ENCODE results near the gene RBM4B. TPM values are rescaled to one million over a fixed set of nuclear protein-coding genes. Genes with fewer than 3 reads are reported as not detected.

The RBM4B gene
- total and polyA plus RNA-seq, 2 of the 13 experiments (the other 11 are each of a cell fraction or from before 2014, with no cell fraction given), result 25.8 to 32.4 TPM

DNA sequence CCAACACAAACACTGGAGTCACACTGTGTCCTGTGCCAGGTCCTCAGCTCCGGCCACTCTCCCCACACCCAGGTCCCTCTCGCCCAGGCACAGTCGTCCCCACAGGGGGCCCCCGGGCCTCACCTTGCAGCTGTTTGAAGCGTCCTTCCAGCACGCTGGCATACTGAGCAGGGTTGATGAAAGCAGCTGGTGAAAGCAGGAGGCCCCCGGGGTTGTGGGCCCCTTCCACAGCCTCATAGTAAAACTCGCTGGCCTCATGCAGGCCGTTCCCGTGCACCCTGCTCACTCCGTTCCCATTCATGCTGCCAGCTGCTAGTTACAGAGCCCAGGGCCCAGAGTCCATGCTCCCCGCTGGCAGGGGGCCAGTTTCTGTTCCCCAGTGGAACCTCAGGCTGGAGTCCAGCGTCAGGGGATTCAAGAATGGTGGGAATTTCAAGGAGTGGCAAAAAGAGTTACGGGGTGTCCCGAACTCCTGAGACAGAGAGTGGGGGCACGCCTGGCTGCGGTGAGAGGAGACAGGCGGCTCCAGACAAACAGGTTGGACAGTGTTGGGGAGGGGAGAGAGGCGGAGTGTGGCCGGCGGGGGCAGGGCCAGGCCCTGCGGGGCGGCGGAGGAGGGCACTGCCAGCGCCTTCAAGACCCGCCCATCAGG, 40.8 kb upstream of the RBM4B start (continued):
- TF ChIP-seq, protein P1, sequence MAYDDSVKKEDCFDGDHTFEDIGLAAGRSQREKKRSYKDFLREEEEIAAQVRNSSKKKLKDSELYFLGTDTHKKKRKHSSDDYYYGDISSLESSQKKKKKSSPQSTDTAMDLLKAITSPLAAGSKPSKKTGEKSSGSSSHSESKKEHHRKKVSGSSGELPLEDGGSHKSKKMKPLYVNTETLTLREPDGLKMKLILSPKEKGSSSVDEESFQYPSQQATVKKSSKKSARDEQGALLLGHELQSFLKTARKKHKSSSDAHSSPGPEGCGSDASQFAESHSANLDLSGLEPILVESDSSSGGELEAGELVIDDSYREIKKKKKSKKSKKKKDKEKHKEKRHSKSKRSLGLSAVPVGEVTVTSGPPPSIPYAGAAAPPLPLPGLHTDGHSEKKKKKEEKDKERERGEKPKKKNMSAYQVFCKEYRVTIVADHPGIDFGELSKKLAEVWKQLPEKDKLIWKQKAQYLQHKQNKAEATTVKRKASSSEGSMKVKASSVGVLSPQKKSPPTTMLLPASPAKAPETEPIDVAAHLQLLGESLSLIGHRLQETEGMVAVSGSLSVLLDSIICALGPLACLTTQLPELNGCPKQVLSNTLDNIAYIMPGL (CRISPR knock-in tag; IDR thresholded peaks at IDR 0.05; ENCODE audit: borderline replicate concordance in 1 of 2, low read depth in 1 of 2), result peak; percentile 34 to 76; a peak in 2 of 4 replicates
- TF ChIP-seq MYNN (CRISPR knock-in tag; IDR thresholded peaks at IDR 0.05; ENCODE audit: low read depth) (no peak), SMARCE1 (IDR thresholded peaks at IDR 0.05; ENCODE audit: borderline replicate concordance) (no peak), SP2 (CRISPR knock-in tag; IDR thresholded peaks at IDR 0.05) (no peak), CENPX (CRISPR knock-in tag; IDR thresholded peaks at IDR 0.05) (no peak), SRF (IDR thresholded peaks at IDR 0.05; ENCODE audit: low read depth, low read length) (no peak), GATAD2A (CRISPR knock-in tag; IDR thresholded peaks at IDR 0.05) (peak; percentile 59), DPF2 (CRISPR knock-in tag; IDR thresholded peaks at IDR 0.05; ENCODE audit: borderline replicate concordance, low read depth) (no peak), HOXA3 (CRISPR knock-in tag; IDR thresholded peaks at IDR 0.05) (0 out of 2 replicates have a peak, but pooled peaks have one; percentile 16), MZF1 (CRISPR knock-in tag; IDR thresholded peaks at IDR 0.05; ENCODE audit: borderline replicate concordance) (peak; percentile 99), KDM5B (CRISPR knock-in tag; IDR thresholded peaks at IDR 0.05; ENCODE audit: borderline replicate concordance) (peak; percentile 28; the same call in 1 of the 2 replicates), TBX3 (IDR thresholded peaks at IDR 0.05; ENCODE audit: borderline replicate concordance) (no peak), FOXP1 (IDR thresholded peaks at IDR 0.05) (no peak), FOXP1 (CRISPR knock-in tag; IDR thresholded peaks at IDR 0.05) (no peak), TBP (CRISPR knock-in tag; IDR thresholded peaks at IDR 0.05) (no peak), SRSF1 (optimal IDR thresholded peaks at IDR 0.05; ENCODE audit: low read depth, low read length) (peak; percentile 50), ZNF501 (CRISPR knock-in tag; IDR thresholded peaks at IDR 0.05) (peak; percentile 65; the same call in 1 of the 2 replicates), ZNF143 (CRISPR knock-in tag; IDR thresholded peaks at IDR 0.05) (no peak)
- TF ChIP-seq, protein P2, sequence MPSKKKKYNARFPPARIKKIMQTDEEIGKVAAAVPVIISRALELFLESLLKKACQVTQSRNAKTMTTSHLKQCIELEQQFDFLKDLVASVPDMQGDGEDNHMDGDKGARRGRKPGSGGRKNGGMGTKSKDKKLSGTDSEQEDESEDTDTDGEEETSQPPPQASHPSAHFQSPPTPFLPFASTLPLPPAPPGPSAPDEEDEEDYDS (CRISPR knock-in tag; IDR thresholded peaks at IDR 0.05), result no peak
- TF ChIP-seq, protein P3, sequence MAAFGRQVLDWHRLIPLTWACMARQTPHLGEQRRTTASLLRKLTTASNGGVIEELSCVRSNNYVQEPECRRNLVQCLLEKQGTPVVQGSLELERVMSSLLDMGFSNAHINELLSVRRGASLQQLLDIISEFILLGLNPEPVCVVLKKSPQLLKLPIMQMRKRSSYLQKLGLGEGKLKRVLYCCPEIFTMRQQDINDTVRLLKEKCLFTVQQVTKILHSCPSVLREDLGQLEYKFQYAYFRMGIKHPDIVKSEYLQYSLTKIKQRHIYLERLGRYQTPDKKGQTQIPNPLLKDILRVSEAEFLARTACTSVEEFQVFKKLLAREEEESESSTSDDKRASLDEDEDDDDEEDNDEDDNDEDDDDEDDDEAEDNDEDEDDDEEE (CRISPR knock-in tag; IDR thresholded peaks at IDR 0.05), result peak; percentile 48; the same call in 1 of the 2 replicates
- TF ChIP-seq, protein P4, sequence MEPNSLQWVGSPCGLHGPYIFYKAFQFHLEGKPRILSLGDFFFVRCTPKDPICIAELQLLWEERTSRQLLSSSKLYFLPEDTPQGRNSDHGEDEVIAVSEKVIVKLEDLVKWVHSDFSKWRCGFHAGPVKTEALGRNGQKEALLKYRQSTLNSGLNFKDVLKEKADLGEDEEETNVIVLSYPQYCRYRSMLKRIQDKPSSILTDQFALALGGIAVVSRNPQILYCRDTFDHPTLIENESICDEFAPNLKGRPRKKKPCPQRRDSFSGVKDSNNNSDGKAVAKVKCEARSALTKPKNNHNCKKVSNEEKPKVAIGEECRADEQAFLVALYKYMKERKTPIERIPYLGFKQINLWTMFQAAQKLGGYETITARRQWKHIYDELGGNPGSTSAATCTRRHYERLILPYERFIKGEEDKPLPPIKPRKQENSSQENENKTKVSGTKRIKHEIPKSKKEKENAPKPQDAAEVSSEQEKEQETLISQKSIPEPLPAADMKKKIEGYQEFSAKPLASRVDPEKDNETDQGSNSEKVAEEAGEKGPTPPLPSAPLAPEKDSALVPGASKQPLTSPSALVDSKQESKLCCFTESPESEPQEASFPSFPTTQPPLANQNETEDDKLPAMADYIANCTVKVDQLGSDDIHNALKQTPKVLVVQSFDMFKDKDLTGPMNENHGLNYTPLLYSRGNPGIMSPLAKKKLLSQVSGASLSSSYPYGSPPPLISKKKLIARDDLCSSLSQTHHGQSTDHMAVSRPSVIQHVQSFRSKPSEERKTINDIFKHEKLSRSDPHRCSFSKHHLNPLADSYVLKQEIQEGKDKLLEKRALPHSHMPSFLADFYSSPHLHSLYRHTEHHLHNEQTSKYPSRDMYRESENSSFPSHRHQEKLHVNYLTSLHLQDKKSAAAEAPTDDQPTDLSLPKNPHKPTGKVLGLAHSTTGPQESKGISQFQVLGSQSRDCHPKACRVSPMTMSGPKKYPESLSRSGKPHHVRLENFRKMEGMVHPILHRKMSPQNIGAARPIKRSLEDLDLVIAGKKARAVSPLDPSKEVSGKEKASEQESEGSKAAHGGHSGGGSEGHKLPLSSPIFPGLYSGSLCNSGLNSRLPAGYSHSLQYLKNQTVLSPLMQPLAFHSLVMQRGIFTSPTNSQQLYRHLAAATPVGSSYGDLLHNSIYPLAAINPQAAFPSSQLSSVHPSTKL (CRISPR knock-in tag; IDR thresholded peaks at IDR 0.05), result peak; percentile 16; the same call in 1 of the 2 replicates
- TF ChIP-seq, protein P5, sequence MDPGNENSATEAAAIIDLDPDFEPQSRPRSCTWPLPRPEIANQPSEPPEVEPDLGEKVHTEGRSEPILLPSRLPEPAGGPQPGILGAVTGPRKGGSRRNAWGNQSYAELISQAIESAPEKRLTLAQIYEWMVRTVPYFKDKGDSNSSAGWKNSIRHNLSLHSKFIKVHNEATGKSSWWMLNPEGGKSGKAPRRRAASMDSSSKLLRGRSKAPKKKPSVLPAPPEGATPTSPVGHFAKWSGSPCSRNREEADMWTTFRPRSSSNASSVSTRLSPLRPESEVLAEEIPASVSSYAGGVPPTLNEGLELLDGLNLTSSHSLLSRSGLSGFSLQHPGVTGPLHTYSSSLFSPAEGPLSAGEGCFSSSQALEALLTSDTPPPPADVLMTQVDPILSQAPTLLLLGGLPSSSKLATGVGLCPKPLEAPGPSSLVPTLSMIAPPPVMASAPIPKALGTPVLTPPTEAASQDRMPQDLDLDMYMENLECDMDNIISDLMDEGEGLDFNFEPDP (CRISPR knock-in tag; conservative IDR thresholded peaks at IDR 0.05), result 0 out of 2 replicates have a peak, but pooled peaks have one; percentile 56

Measured in HepG2 (cell line).